ENCODE measurements around the gene SDR42E2.
A peak's percentile ranks its signal among the peaks of the same experiment; 100 is the strongest.
"Not testable (repeated sequence)": the region's sequence is repeated elsewhere in the genome, so short reads cannot be mapped to it uniquely, and the experiment has no call there.

The SDR42E2 gene

DNA sequence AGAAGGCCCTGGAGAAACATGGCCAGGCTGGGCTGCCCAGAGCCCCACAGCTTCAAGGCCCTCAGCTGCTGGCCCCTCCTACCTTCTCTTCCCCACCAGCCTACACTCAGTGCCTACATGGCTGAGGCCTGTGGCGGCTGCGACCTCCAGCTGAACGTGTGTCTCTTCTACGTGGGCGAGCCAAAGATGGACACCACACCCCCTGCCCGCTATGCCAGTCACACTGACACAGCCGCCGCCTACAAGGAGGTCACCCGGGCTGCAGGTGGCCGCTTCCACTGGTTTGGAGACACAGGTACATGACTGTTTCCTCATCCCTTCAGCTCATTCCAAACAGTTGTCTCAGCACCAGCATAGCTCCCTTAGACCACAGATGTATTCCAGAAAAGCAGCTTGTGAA lies 29.5 kb upstream of the SDR42E2 start:
- Histone ChIP-seq H3K4me3 (ENCODE audit: low read depth, low read length) (no peak overlapping the region), H3K27me3 (ENCODE audit: control insufficient read depth, insufficient read depth, low read length) (no peaks in the 10 kb centered on the region), H3K9me3 (ENCODE audit: control insufficient read depth, insufficient read depth, low read length) (no peaks in the 10 kb centered on the region), H3K36me3 (ENCODE audit: control insufficient read depth, insufficient read depth, low read length) (no peaks in the 10 kb centered on the region), H3K4me1 (ENCODE audit: control insufficient read depth, insufficient read depth, low read length) (no peaks in the 10 kb centered on the region), H3K9ac (ENCODE audit: low read depth, low read length) (no peak overlapping the region)

DNA sequence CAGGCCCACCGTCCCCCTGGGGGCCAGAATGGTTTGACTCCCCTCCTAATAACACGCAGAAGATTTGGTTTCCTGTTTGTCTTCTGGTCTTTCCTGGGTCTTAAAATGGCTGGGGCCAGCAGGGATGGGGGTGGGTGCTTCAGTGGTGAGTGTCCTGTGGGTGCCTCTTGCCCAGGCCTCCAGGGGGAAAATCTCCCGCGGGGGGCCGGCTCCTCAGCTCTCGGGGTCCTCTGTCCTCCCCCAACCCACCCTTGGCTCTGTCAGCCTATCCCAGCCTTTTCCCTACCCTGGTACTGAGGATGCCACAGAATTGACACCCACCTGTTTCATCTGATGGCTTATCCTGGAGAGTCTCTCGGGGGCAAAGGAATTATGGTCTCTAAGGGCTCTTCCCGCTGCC lies 23.8 kb upstream of the SDR42E2 start:
- Histone ChIP-seq H3K9me3 (ENCODE audit: control insufficient read depth, insufficient read depth, low read length) (no peaks in the 10 kb centered on the region), H3K4me1 (ENCODE audit: control insufficient read depth, insufficient read depth, low read length) (no peaks in the 10 kb centered on the region), H3K9ac (ENCODE audit: low read depth, low read length) (no peak overlapping the region), H3K27me3 (ENCODE audit: control insufficient read depth, insufficient read depth, low read length) (no peaks in the 10 kb centered on the region), H3K4me3 (ENCODE audit: low read depth, low read length) (no peak overlapping the region), H3K36me3 (ENCODE audit: control insufficient read depth, insufficient read depth, low read length) (no peaks in the 10 kb centered on the region)

DNA sequence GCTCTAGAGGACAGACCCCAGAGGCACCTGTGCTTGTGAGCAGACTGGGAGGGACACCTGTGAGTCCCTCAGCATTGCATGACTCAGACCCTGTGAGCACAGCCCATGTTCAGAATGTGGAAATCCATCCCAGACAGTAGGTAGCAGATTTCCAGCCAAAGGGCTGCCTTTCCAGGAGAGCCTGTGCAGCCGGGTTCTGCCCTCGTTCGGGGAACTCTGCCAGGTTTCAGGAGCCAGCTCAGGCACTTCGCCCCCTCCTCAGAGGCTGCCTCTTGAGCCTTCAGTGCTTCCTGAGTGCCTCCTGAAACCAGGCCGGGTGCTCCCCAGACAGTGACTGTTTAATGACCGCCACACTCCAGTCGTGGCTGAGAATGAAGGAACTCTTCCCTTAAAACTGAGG lies 23.3 kb upstream of the SDR42E2 start:
- Histone ChIP-seq H3K4me3 (ENCODE audit: low read depth, low read length) (no peak overlapping the region), H3K4me1 (ENCODE audit: control insufficient read depth, insufficient read depth, low read length) (no peaks in the 10 kb centered on the region), H3K36me3 (ENCODE audit: control insufficient read depth, insufficient read depth, low read length) (no peaks in the 10 kb centered on the region), H3K9me3 (ENCODE audit: control insufficient read depth, insufficient read depth, low read length) (no peaks in the 10 kb centered on the region), H3K27me3 (ENCODE audit: control insufficient read depth, insufficient read depth, low read length) (no peaks in the 10 kb centered on the region), H3K9ac (ENCODE audit: low read depth, low read length) (no peak overlapping the region)

DNA sequence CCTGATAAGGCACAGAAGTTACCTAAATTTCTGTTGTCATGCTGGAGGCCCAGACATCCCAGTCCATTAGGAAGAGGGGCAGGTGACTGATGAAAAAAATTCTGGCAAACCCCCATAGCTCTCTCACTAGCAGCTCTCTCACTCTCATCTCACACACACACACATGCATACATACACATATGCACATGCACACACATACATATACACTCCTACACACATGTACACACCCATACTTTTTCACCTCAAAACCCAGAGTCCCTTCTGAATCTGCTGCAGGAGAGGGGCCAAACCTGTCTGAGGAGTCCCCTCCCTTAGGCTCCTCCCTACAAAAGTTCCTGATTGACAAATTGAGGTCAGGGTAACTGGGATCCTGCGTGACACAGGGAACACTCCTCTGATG lies 22.6 kb upstream of the SDR42E2 start:
- H3K36me3 ChIP-seq (ENCODE audit: control insufficient read depth, insufficient read depth, low read length): no peaks in the 10 kb centered on the region

DNA sequence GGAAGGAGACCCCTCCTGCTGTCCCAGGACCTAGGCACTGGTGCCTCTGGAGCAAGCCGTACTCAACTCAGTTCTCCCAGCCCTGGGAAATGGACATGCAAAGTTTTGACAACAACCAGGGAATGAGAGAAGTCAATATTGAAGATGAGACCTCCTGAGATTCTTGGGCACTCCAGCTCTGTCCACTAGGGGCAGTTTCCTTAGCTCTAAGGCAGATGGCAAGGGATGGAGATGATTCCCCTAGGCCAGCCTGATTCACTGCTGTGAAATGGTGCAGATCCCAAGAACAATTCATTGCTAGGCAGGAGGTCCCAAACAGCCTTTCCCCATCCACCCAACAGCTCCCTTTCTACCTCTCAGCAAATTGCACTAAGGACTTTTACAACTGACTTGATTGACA lies 20.5 kb upstream of the SDR42E2 start:
- no peaks in the 10 kb centered on the region for H3K9me3 ChIP-seq (ENCODE audit: control insufficient read depth, insufficient read depth, low read length)

More for the DNA sequence above, 22.6 kb upstream of the SDR42E2 start:
- Histone ChIP-seq H3K9me3 (ENCODE audit: control insufficient read depth, insufficient read depth, low read length) (no peaks in the 10 kb centered on the region), H3K4me3 (ENCODE audit: low read depth, low read length) (no peak overlapping the region), H3K9ac (ENCODE audit: low read depth, low read length) (no peak overlapping the region), H3K27me3 (ENCODE audit: control insufficient read depth, insufficient read depth, low read length) (no peaks in the 10 kb centered on the region), H3K4me1 (ENCODE audit: control insufficient read depth, insufficient read depth, low read length) (no peaks in the 10 kb centered on the region)

DNA sequence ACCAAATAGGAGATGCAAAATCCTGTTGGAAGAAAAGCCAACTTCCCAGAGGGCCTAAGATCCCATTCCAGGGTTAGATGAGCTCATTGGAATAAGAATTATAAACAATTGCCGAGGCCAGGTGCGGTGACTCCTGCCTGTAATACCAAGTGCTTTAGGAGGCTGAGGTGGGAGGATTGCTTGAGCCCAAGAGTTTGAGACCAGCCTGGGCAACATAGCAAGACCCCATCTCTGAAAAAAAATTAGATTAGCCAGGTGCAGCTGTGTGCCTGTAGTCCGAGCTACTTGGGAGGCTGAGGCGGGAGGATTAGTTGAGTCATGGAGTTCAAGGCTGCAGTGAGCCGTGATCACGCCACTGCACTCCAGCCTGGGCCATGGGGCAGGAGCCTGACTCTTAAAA lies 17.8 kb upstream of the SDR42E2 start:
- H3K4me1 ChIP-seq (ENCODE audit: control insufficient read depth, insufficient read depth, low read length): no peaks in the 10 kb centered on the region
- H3K9me3 ChIP-seq (ENCODE audit: control insufficient read depth, insufficient read depth, low read length): no peaks in the 10 kb centered on the region
- H3K4me3 ChIP-seq (ENCODE audit: low read depth, low read length): no peak overlapping the region
- no peak overlapping the region for H3K9ac ChIP-seq (ENCODE audit: low read depth, low read length)
- H3K27me3 ChIP-seq (ENCODE audit: control insufficient read depth, insufficient read depth, low read length): no peaks in the 10 kb centered on the region
- no peaks in the 10 kb centered on the region for H3K36me3 ChIP-seq (ENCODE audit: control insufficient read depth, insufficient read depth, low read length)

More for the DNA sequence above, 20.5 kb upstream of the SDR42E2 start:
- no peaks in the 10 kb centered on the region for H3K27me3 ChIP-seq (ENCODE audit: control insufficient read depth, insufficient read depth, low read length)
- no peak overlapping the region for H3K9ac ChIP-seq (ENCODE audit: low read depth, low read length)
- no peak overlapping the region for H3K4me3 ChIP-seq (ENCODE audit: low read depth, low read length)
- H3K4me1 ChIP-seq (ENCODE audit: control insufficient read depth, insufficient read depth, low read length): no peaks in the 10 kb centered on the region
- H3K36me3 ChIP-seq (ENCODE audit: control insufficient read depth, insufficient read depth, low read length): no peaks in the 10 kb centered on the region

DNA sequence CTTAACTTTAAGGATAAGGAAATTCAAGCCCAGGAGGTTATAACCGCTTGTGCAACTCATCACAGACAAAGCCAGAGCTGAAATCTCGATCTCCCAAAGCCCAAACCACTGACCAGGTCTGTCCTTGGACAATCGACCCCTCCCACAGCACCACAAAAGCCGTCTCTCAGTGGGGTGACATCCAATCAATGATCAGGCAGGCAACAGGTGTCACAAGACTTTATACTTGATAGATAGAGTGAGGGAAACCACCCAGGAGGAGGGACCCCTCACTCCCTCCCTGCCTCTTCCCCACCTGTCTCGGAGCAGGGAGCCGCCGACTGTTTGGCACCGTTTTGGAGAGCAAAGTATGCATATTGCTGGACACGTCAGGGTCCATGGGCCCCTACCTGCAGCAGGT lies 14.5 kb upstream of the SDR42E2 start:
- Histone ChIP-seq H3K9me3 (ENCODE audit: control insufficient read depth, insufficient read depth, low read length) (no peaks in the 10 kb centered on the region), H3K4me1 (ENCODE audit: control insufficient read depth, insufficient read depth, low read length) (no peaks in the 10 kb centered on the region), H3K9ac (ENCODE audit: low read depth, low read length) (no peak overlapping the region), H3K4me3 (ENCODE audit: low read depth, low read length) (no peak overlapping the region), H3K36me3 (ENCODE audit: control insufficient read depth, insufficient read depth, low read length) (no peaks in the 10 kb centered on the region), H3K27me3 (ENCODE audit: control insufficient read depth, insufficient read depth, low read length) (no peaks in the 10 kb centered on the region)

DNA sequence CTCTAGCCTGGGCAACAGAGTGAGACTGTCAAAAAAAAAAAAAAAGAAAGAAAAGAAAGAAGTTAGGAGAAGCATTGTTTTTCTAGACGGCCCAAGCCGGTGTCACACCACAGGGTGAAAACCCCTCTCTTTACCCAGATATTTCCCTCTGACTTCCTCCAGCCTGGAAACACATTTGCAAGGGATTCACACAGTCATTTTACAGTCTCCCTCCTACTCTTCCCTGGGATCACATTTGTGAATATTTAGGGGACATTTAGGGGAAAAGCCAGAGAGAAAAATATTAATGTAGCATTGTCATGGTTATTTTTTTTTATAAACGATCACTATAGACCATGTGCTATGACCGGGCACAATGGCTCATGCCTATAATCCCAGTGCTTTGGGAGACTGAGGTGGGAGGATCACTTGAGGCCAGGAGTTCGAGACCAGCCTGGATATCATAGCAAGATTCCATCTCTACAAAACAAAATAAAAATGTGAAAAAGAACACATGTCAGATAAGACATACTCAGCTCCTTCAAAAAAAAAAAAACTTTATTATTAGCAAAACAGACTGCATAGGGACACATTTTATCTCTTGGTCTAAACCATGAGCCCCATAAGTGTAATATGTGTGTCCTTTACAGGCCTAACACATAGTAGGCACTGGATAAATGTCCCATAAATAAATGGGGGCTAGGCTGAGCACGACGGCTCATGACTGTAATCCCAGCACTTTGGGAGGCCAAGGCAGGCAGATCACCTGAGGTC lies 10.9 kb upstream of the SDR42E2 start:
- H3K4me3 ChIP-seq (ENCODE audit: low read depth, low read length): no peak overlapping the region
- H3K27me3 ChIP-seq (ENCODE audit: control insufficient read depth, insufficient read depth, low read length): no peaks in the 10 kb centered on the region
- no peak overlapping the region for H3K9ac ChIP-seq (ENCODE audit: low read depth, low read length)
- no peaks in the 10 kb centered on the region for H3K36me3 ChIP-seq (ENCODE audit: control insufficient read depth, insufficient read depth, low read length)
- H3K4me1 ChIP-seq (ENCODE audit: control insufficient read depth, insufficient read depth, low read length): no peaks in the 10 kb centered on the region
- H3K9me3 ChIP-seq (ENCODE audit: control insufficient read depth, insufficient read depth, low read length): no peaks in the 10 kb centered on the region

DNA sequence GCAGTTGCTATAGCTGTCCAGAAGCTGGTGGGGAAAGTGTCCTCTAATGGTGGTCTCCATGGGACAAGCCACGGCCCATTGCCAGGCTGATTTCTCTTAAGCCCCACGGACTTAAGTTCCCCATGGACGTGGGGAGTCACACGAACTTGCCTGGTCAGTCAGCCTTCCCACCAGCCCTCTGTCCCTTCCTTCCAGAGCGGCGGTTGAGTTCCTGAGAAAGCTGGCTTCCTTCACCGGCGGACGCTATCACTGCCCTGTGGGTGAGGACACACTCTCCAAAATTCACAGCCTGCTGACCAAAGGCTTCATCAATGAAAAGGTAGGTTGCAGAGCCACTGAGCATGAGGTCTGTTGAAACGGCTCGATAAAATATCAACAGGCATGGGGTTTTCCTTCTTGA lies 10.0 kb upstream of the SDR42E2 start:
- no peaks in the 10 kb centered on the region for H3K9me3 ChIP-seq (ENCODE audit: control insufficient read depth, insufficient read depth, low read length)
- no peak overlapping the region for H3K4me3 ChIP-seq (ENCODE audit: low read depth, low read length)
- H3K36me3 ChIP-seq (ENCODE audit: control insufficient read depth, insufficient read depth, low read length): no peaks in the 10 kb centered on the region
- H3K27me3 ChIP-seq (ENCODE audit: control insufficient read depth, insufficient read depth, low read length): no peaks in the 10 kb centered on the region
- H3K9ac ChIP-seq (ENCODE audit: low read depth, low read length): no peak overlapping the region
- no peaks in the 10 kb centered on the region for H3K4me1 ChIP-seq (ENCODE audit: control insufficient read depth, insufficient read depth, low read length)

DNA sequence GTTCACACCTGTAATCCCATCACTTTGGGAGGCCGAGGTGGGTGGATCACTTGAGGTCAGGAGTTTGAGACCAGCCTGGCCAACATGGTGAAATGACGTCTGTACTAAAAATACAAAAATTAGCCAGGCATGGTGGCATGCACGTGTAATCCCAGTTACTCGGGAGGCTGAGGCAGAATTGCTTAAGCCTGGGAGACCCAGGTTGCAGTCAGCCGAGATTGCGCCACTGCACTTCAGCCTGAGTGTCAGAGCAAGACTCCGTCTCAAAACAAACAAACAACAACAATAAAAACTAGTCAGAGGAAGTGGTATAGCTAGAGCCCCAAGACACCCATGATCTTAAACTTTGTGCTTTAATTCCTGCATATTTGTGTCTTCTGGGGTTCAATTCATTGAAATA lies 9.2 kb upstream of the SDR42E2 start:
- H3K27me3 ChIP-seq (ENCODE audit: control insufficient read depth, insufficient read depth, low read length); H3K4me3 ChIP-seq (ENCODE audit: low read depth, low read length); H3K9ac ChIP-seq (ENCODE audit: low read depth, low read length); H3K4me1 ChIP-seq (ENCODE audit: control insufficient read depth, insufficient read depth, low read length); H3K36me3 ChIP-seq (ENCODE audit: control insufficient read depth, insufficient read depth, low read length); H3K9me3 ChIP-seq (ENCODE audit: control insufficient read depth, insufficient read depth, low read length): not testable (repeated sequence)

DNA sequence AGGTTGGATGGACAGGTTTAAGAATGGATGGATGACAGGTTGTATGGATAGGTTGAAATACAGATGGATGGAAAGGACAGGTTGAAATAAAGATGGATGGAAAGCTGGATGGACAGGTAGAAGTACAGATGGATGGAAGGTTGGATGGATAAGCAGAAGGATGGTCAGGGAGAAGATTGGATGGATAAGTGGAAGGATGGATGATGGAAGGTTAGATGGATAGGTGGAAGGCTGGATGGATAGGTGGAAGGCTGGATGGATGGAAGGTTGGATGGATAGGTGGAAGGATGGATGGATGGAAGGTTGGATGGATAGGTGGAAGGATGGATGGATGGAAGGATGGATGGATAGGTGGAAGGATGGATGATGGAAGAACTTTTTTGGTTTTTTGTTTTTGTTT lies 905 bp upstream of the SDR42E2 start:
- no peak overlapping the region for H3K9ac ChIP-seq (ENCODE audit: low read depth, low read length)
- no peaks in the 10 kb centered on the region for H3K9me3 ChIP-seq (ENCODE audit: control insufficient read depth, insufficient read depth, low read length)
- peaks cover 31% of the 10 kb centered on the region for H3K27me3 ChIP-seq (ENCODE audit: control insufficient read depth, insufficient read depth, low read length)
- no peak overlapping the region for H3K4me3 ChIP-seq (ENCODE audit: low read depth, low read length)
- H3K4me1 ChIP-seq (ENCODE audit: control insufficient read depth, insufficient read depth, low read length): no peaks in the 10 kb centered on the region
- no peaks in the 10 kb centered on the region for H3K36me3 ChIP-seq (ENCODE audit: control insufficient read depth, insufficient read depth, low read length)

DNA sequence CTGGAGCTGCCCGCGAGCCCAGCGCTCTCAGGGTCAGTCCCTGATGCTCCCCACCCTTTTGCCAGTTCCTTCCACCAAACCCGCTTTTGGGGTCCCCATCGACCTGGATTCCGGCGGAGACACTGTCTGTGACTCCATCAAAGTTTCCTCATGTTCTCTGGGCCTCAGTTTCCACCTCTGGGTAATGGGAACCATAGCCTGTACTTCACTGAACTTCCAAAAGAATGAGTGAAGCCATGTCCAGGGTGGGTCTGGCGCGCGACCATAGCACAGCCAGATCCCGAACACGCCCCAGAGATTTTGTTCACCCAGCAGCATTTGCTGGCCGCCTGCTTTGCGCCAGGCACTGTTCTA lies 327 bp downstream of the SDR42E2 start:
- H3K9me3 ChIP-seq (ENCODE audit: control insufficient read depth, insufficient read depth, low read length): no peaks in the 10 kb centered on the region
- no peaks in the 10 kb centered on the region for H3K36me3 ChIP-seq (ENCODE audit: control insufficient read depth, insufficient read depth, low read length)
- peaks cover 31% of the 10 kb centered on the region for H3K27me3 ChIP-seq (ENCODE audit: control insufficient read depth, insufficient read depth, low read length)
- H3K4me3 ChIP-seq (ENCODE audit: low read depth, low read length): peak overlapping the region; percentile 63
- no peak overlapping the region for H3K9ac ChIP-seq (ENCODE audit: low read depth, low read length)
- no peaks in the 10 kb centered on the region for H3K4me1 ChIP-seq (ENCODE audit: control insufficient read depth, insufficient read depth, low read length)

Data from iPS-15b (cell line).